ENCODE results near the gene GIMAP8. TPM values are rescaled to one million over a fixed set of nuclear protein-coding genes. Genes with fewer than 3 reads are reported as not detected.

Gene GIMAP8
- polyA plus RNA-seq, 1 of the 3 experiments (the other 2 are of a cell fraction): not detected

DNA sequence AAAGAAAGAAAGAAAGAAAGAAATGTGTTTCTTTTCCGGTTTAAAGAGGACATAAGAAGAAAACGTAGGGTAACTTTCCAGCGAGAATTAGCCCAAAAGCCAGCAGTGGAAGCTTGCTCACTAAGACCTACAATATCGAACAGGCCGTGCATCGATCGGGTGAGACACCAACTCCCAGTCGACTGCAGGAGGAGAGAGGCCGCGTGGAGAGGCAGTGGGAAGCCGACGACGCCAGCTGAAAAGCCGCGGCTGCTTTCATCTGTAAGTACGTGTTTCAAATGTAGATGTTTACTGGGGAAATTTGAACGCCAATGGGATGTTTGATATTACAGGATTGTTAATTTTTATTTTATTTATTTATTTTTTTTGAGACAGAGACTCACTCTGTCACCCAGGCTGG, 28.6 kb upstream of the GIMAP8 start:
- Histone ChIP-seq H3K27me3 (ENCODE audit: insufficient read depth) (no peaks in the 10 kb centered on the region), H3F3A (replicated peaks; ENCODE audit: insufficient read depth) (no peaks in the 10 kb centered on the region), H4K20me1 (ENCODE audit: insufficient read depth) (no peaks in the 10 kb centered on the region), H2AFZ (ENCODE audit: low read depth) (no peak overlapping the region), H3K4me1 (ENCODE audit: control insufficient read depth in 1 of 2, insufficient read depth in 2 of 2, low read depth in 1 of 2, low read length in 1 of 2) (no peaks in the 10 kb centered on the region), H3K79me2 (ENCODE audit: insufficient read depth) (no peaks in the 10 kb centered on the region), H3K9me3 (no peaks in the 10 kb centered on the region), H3K9ac (no peak overlapping the region), H3K9me2 (no peaks in the 10 kb centered on the region), H3K27ac (ENCODE audit: low read depth in 2 of 2, low read length in 1 of 2) (no peak overlapping the region), H3K36me3 (replicated peaks in 1 of 2; ENCODE audit: control insufficient read depth in 1 of 2, insufficient read depth in 2 of 2, low read length in 1 of 2) (no peaks in the 10 kb centered on the region), H3K4me2 (no peak overlapping the region), H3K4me3 (ENCODE audit: low read depth in 2 of 2, low read length in 1 of 2) (no peak overlapping the region)
- 75% methylated on average over 17 of the region's 17 CpGs for WGBS (ENCODE audit: low lambda C conversion rate)
- no peak for DNase-seq
- ChIA-PET CTCF (interaction anchor here (0.6 to 2.3 kb wide), 21 partner anchors 10 to 656 kb away, joined by 3 to 20 read pairs (median 5); partner anchors contain the start of gene RARRES2), POLR2A (no interaction called here)
- no peak for TF ChIP-seq NFIC (IDR thresholded peaks at IDR 0.05; ENCODE audit: borderline replicate concordance)
- no peak for TF ChIP-seq SIN3A (IDR thresholded peaks at IDR 0.05; ENCODE audit: borderline replicate concordance, low read depth, low read length)
- no peak for TF ChIP-seq SMC3 (IDR thresholded peaks at IDR 0.05; ENCODE audit: low read depth, low read length)
- TF ChIP-seq POLR2AphosphoS5 (IDR thresholded peaks at IDR 0.05; ENCODE audit: low read depth, low read length): no peak
- TF ChIP-seq RCOR1 (IDR thresholded peaks at IDR 0.05; ENCODE audit: low read length): no peak
- no peak for TF ChIP-seq TEAD4 (IDR thresholded peaks at IDR 0.05; ENCODE audit: borderline replicate concordance, insufficient read depth)

DNA sequence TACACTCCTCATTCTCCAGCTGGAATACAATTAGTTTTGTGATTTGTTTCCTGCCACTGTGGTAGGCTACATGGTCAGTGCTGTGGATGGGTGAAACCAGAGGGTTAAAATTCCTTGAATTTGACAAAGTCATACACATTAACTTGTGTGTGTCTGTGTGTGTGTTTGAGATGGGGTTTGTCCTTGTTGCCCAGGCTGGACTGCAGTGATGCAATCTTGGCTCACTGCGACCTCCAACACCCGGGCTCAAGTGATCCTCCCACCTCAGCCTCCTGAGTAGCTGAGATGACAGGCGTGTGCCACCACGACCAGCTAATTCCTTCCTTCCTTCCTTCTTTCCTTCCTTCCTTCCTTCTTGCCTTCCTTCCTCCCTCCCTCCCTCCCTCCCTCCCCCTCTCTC, 24.8 kb upstream of the GIMAP8 start:
- CTCF ChIA-PET: no interaction called here
- H3K36me3 ChIP-seq (replicated peaks in 1 of 2; ENCODE audit: control insufficient read depth in 1 of 2, insufficient read depth in 2 of 2, low read length in 1 of 2): no peaks in the 10 kb centered on the region
- H3K27me3 ChIP-seq (ENCODE audit: insufficient read depth): peaks cover 6% of the 10 kb centered on the region
- H3K79me2 ChIP-seq (ENCODE audit: insufficient read depth): no peaks in the 10 kb centered on the region
- peaks cover 0 to 11% of the 10 kb centered on the region in 2 experiments; a peak in 2 of 4 replicates for H3K4me1 ChIP-seq (ENCODE audit: control insufficient read depth in 1 of 2, insufficient read depth in 2 of 2, low read depth in 1 of 2, low read length in 1 of 2)
- H3K4me3 ChIP-seq (ENCODE audit: low read depth in 2 of 2, low read length in 1 of 2): no peak overlapping the region
- no peaks in the 10 kb centered on the region for H3K9me3 ChIP-seq
- H3K9me2 ChIP-seq: no peaks in the 10 kb centered on the region
- no peak for DNase-seq
- H3F3A ChIP-seq (replicated peaks; ENCODE audit: insufficient read depth): no peaks in the 10 kb centered on the region
- H3K27ac ChIP-seq (ENCODE audit: low read depth in 2 of 2, low read length in 1 of 2): no peak overlapping the region
- H2AFZ ChIP-seq (ENCODE audit: low read depth): no peak overlapping the region
- TF ChIP-seq, protein P1, sequence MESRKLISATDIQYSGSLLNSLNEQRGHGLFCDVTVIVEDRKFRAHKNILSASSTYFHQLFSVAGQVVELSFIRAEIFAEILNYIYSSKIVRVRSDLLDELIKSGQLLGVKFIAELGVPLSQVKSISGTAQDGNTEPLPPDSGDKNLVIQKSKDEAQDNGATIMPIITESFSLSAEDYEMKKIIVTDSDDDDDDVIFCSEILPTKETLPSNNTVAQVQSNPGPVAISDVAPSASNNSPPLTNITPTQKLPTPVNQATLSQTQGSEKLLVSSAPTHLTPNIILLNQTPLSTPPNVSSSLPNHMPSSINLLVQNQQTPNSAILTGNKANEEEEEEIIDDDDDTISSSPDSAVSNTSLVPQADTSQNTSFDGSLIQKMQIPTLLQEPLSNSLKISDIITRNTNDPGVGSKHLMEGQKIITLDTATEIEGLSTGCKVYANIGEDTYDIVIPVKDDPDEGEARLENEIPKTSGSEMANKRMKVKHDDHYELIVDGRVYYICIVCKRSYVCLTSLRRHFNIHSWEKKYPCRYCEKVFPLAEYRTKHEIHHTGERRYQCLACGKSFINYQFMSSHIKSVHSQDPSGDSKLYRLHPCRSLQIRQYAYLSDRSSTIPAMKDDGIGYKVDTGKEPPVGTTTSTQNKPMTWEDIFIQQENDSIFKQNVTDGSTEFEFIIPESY (IDR thresholded peaks at IDR 0.05; ENCODE audit: borderline replicate concordance, low read depth): no peak
- no peak overlapping the region for H3K4me2 ChIP-seq
- no peak overlapping the region for H3K9ac ChIP-seq
- 54% methylated on average over 4 of the region's 4 CpGs for WGBS (ENCODE audit: low lambda C conversion rate)
- H4K20me1 ChIP-seq (ENCODE audit: insufficient read depth): no peaks in the 10 kb centered on the region
- POLR2A ChIA-PET: no interaction called here

DNA sequence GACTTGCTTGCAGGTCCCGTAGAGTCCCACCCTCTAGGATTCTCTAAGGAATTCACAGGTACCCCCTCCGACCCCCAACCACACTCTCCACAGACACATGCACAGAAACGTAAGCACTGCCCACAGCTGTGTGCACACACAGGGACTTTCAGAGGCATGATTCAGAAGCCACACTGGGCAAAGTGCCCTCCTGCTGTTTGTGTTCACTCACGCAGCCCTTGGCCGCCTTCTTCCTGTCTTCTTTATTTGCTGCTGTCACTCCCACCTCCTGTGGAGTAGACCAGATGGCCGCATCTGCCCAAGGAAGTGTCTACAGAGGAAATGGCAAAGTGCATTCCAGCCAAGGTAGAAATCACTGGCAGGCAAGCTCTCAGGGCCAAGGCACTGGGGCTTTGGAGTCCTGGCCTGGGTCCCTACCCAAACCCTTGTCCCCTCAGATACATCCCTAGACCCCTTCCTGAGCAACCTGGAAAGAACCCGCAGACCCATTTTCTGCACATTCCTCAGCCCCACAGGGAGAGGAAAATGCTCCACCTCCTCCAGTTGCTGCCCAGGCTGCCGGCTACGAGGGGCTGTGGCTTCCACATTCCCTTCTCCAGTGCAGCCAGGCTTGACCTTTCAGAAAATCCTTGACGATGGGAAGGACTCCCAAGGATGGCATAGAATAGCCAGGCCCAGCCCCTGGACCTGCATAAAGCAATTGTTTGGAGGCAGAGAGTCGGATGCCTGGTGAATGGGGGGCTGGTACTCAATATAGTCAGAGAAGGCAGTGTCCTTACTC, 21.6 kb upstream of the GIMAP8 start:
- Histone ChIP-seq H3K27me3 (ENCODE audit: insufficient read depth) (peaks cover 14% of the 10 kb centered on the region), H3K4me3 (ENCODE audit: low read depth in 2 of 2, low read length in 1 of 2) (no peak overlapping the region), H3K4me2 (0 out of 2 replicates have a peak overlapping the region, but pooled peaks have one; percentile 21), H3K9ac (no peak overlapping the region), H3K9me2 (no peaks in the 10 kb centered on the region), H3F3A (replicated peaks; ENCODE audit: insufficient read depth) (no peaks in the 10 kb centered on the region), H3K36me3 (replicated peaks in 1 of 2; ENCODE audit: control insufficient read depth in 1 of 2, insufficient read depth in 2 of 2, low read length in 1 of 2) (no peaks in the 10 kb centered on the region), H4K20me1 (ENCODE audit: insufficient read depth) (no peaks in the 10 kb centered on the region), H3K4me1 (ENCODE audit: control insufficient read depth in 1 of 2, insufficient read depth in 2 of 2, low read depth in 1 of 2, low read length in 1 of 2) (peaks cover 0 to 11% of the 10 kb centered on the region in 2 experiments; a peak in 2 of 4 replicates), H3K79me2 (ENCODE audit: insufficient read depth) (no peaks in the 10 kb centered on the region), H3K9me3 (no peaks in the 10 kb centered on the region), H2AFZ (ENCODE audit: low read depth) (no peak overlapping the region), H3K27ac (ENCODE audit: low read depth in 2 of 2, low read length in 1 of 2) (no peak overlapping the region)
- POLR2A ChIA-PET: no interaction called here
- CTCF ChIA-PET: interaction anchor here (1.1 to 5.0 kb wide), 3 partner anchors 7 to 22 kb away, joined by 3 to 20 read pairs (median 4); partner anchors contain the start of gene GIMAP8
- 48% methylated on average over 11 of the region's 11 CpGs for WGBS (ENCODE audit: low lambda C conversion rate)
- no peak for DNase-seq
- TF ChIP-seq JUND (IDR thresholded peaks at IDR 0.05) (no peak; the same call in 1 of the 2 replicates), MXI1 (IDR thresholded peaks at IDR 0.05; ENCODE audit: low read depth, low read length) (no peak)
- TF ChIP-seq, protein P2, sequence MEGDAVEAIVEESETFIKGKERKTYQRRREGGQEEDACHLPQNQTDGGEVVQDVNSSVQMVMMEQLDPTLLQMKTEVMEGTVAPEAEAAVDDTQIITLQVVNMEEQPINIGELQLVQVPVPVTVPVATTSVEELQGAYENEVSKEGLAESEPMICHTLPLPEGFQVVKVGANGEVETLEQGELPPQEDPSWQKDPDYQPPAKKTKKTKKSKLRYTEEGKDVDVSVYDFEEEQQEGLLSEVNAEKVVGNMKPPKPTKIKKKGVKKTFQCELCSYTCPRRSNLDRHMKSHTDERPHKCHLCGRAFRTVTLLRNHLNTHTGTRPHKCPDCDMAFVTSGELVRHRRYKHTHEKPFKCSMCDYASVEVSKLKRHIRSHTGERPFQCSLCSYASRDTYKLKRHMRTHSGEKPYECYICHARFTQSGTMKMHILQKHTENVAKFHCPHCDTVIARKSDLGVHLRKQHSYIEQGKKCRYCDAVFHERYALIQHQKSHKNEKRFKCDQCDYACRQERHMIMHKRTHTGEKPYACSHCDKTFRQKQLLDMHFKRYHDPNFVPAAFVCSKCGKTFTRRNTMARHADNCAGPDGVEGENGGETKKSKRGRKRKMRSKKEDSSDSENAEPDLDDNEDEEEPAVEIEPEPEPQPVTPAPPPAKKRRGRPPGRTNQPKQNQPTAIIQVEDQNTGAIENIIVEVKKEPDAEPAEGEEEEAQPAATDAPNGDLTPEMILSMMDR (IDR thresholded peaks at IDR 0.05): no peak
- TF ChIP-seq, protein P3, sequence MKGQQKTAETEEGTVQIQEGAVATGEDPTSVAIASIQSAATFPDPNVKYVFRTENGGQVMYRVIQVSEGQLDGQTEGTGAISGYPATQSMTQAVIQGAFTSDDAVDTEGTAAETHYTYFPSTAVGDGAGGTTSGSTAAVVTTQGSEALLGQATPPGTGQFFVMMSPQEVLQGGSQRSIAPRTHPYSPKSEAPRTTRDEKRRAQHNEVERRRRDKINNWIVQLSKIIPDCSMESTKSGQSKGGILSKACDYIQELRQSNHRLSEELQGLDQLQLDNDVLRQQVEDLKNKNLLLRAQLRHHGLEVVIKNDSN (IDR thresholded peaks at IDR 0.05; ENCODE audit: borderline replicate concordance, low read depth): no peak
- TF ChIP-seq, protein P4, sequence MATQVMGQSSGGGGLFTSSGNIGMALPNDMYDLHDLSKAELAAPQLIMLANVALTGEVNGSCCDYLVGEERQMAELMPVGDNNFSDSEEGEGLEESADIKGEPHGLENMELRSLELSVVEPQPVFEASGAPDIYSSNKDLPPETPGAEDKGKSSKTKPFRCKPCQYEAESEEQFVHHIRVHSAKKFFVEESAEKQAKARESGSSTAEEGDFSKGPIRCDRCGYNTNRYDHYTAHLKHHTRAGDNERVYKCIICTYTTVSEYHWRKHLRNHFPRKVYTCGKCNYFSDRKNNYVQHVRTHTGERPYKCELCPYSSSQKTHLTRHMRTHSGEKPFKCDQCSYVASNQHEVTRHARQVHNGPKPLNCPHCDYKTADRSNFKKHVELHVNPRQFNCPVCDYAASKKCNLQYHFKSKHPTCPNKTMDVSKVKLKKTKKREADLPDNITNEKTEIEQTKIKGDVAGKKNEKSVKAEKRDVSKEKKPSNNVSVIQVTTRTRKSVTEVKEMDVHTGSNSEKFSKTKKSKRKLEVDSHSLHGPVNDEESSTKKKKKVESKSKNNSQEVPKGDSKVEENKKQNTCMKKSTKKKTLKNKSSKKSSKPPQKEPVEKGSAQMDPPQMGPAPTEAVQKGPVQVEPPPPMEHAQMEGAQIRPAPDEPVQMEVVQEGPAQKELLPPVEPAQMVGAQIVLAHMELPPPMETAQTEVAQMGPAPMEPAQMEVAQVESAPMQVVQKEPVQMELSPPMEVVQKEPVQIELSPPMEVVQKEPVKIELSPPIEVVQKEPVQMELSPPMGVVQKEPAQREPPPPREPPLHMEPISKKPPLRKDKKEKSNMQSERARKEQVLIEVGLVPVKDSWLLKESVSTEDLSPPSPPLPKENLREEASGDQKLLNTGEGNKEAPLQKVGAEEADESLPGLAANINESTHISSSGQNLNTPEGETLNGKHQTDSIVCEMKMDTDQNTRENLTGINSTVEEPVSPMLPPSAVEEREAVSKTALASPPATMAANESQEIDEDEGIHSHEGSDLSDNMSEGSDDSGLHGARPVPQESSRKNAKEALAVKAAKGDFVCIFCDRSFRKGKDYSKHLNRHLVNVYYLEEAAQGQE (IDR thresholded peaks at IDR 0.05; ENCODE audit: low read depth, low read length): no peak
